COLO829 (cell line): ENCODE measurements around the gene MAPKAP1.
A peak's percentile ranks its signal among the peaks of the same experiment; 100 is the strongest.
"Not testable (repeated sequence)": the region's sequence is repeated elsewhere in the genome, so short reads cannot be mapped to it uniquely, and the experiment has no call there.

Source experiments
- DNase-seq: peaks from one replicate; pipeline ENCODE4 v3.0.0; 2012; ENCODE audit warnings: low spot score

Gene MAPKAP1

GRCh38 chr9:125603478-125604021, 103.5 kb downstream of the MAPKAP1 start:
- no peak for DNase-seq

GRCh38 chr9:125601961-125602360, 105.0 kb downstream of the MAPKAP1 start:
- no peak for DNase-seq

GRCh38 chr9:125600194-125600593, 106.8 kb downstream of the MAPKAP1 start:
- no peak for DNase-seq

- DNase-seq, result no peak
Measured at GRCh38 chr9:125594223-125594610, 112.8 kb downstream of the MAPKAP1 start.

GRCh38 chr9:125593581-125594222, 113.3 kb downstream of the MAPKAP1 start:
- peak; percentile 54 for DNase-seq

- DNase-seq, result no peak
Measured at GRCh38 chr9:125591888-125592287, 115.1 kb downstream of the MAPKAP1 start.

- DNase-seq, result no peak
Measured at GRCh38 chr9:125591245-125591644, 115.8 kb downstream of the MAPKAP1 start.

- DNase-seq, result no peak
Measured at GRCh38 chr9:125589287-125589686, 117.7 kb downstream of the MAPKAP1 start.

GRCh38 chr9:125587819-125588460, 119.1 kb downstream of the MAPKAP1 start:
- no peak for DNase-seq

- DNase-seq, result no peak
Measured at GRCh38 chr9:125586172-125586511, 120.9 kb downstream of the MAPKAP1 start.

GRCh38 chr9:125585503-125586171, 121.4 kb downstream of the MAPKAP1 start:
- no peak for DNase-seq

- DNase-seq, result no peak
Measured at GRCh38 chr9:125580701-125581286, 126.2 kb downstream of the MAPKAP1 start.

GRCh38 chr9:125579030-125579932, 127.7 kb downstream of the MAPKAP1 start:
- DNase-seq, result no peak

- no peak for DNase-seq
Measured at GRCh38 chr9:125574126-125574877, 132.7 kb downstream of the MAPKAP1 start.

GRCh38 chr9:125572461-125572860, 134.5 kb downstream of the MAPKAP1 start:
- not testable (repeated sequence) for DNase-seq

- not testable (repeated sequence) for DNase-seq
Measured at GRCh38 chr9:125571824-125572223, 135.2 kb downstream of the MAPKAP1 start.

GRCh38 chr9:125570246-125570645, 136.8 kb downstream of the MAPKAP1 start:
- DNase-seq, result no peak

- no peak for DNase-seq
Measured at GRCh38 chr9:125568621-125569020, 138.4 kb downstream of the MAPKAP1 start.

- DNase-seq, result not testable (repeated sequence)
Measured at GRCh38 chr9:125566051-125566450, 141.0 kb downstream of the MAPKAP1 start.

- DNase-seq, result no peak
Measured at GRCh38 chr9:125565126-125565525, 141.9 kb downstream of the MAPKAP1 start.

- peak; percentile 38 for DNase-seq
Measured at GRCh38 chr9:125564631-125565030, 142.4 kb downstream of the MAPKAP1 start.
